GM12801 (cell line): ENCODE measurements around the gene OR2Y1.

Experiments used
- CTCF ChIP-seq: IDR thresholded peaks from one replicate; pipeline ENCODE4 v1.5.1; 2011; ENCODE audit warnings: control low read depth; ENCODE audit not compliant: insufficient read length; ENCODE audit errors: extremely low read depth

The OR2Y1 gene

GRCh38 chr5:180720486-180720885, 19.4 kb downstream of the OR2Y1 start:
- TF ChIP-seq CTCF: no peak

- TF ChIP-seq CTCF: no peak
Measured at GRCh38 chr5:180719781-180720180, 20.1 kb downstream of the OR2Y1 start.

GRCh38 chr5:180718810-180719453, 20.9 kb downstream of the OR2Y1 start:
- no peak for TF ChIP-seq CTCF

- TF ChIP-seq CTCF: no peak
Measured at GRCh38 chr5:180717989-180718388, 21.9 kb downstream of the OR2Y1 start.

- TF ChIP-seq CTCF: no peak
Measured at GRCh38 chr5:180704362-180704761, 35.5 kb downstream of the OR2Y1 start.

- no peak for TF ChIP-seq CTCF
Measured at GRCh38 chr5:180703912-180704311, 35.9 kb downstream of the OR2Y1 start.

- TF ChIP-seq CTCF: no peak
Measured at GRCh38 chr5:180699042-180699441, 40.8 kb downstream of the OR2Y1 start.
